ENCODE results near the gene SMARCA4. TPM values are rescaled to one million over a fixed set of nuclear protein-coding genes. Genes with fewer than 3 reads are reported as not detected.

The SMARCA4 gene
- total and polyA plus RNA-seq, 12 donors: 46.3 to 124 (median 64.9) TPM

DNA sequence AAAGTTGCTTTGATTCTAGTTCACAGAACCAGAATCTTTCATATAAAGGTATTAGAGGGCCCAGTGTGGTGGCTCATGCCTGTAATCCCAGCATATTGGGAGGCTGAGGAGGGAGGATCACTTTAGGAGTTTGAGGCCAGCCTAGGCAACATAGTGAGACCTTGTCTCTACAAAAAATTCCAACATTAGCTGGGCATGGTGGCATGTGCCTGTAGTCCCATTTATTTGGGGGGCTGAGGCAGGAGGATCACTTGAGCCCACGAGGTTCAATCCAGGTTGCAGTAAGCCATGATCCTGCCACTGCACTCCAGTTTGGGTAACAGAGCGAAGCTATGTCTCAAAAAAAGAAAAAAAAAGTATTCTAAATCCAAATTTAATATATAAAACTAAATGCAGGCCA, 137.5 kb downstream of the SMARCA4 start:
- TF ChIP-seq POLR2A (IDR thresholded peaks at IDR 0.05): no peak
- TF ChIP-seq, protein P1, sequence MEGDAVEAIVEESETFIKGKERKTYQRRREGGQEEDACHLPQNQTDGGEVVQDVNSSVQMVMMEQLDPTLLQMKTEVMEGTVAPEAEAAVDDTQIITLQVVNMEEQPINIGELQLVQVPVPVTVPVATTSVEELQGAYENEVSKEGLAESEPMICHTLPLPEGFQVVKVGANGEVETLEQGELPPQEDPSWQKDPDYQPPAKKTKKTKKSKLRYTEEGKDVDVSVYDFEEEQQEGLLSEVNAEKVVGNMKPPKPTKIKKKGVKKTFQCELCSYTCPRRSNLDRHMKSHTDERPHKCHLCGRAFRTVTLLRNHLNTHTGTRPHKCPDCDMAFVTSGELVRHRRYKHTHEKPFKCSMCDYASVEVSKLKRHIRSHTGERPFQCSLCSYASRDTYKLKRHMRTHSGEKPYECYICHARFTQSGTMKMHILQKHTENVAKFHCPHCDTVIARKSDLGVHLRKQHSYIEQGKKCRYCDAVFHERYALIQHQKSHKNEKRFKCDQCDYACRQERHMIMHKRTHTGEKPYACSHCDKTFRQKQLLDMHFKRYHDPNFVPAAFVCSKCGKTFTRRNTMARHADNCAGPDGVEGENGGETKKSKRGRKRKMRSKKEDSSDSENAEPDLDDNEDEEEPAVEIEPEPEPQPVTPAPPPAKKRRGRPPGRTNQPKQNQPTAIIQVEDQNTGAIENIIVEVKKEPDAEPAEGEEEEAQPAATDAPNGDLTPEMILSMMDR (IDR thresholded peaks at IDR 0.05): no peak
- peaks cover 0 to 48% of the 10 kb centered on the region in 2 donors for H3K36me3 ChIP-seq (replicated peaks in 1 of 2)
- no peaks in the 10 kb centered on the region for H3K27me3 ChIP-seq
- DNase-seq: no peak
- H3K4me1 ChIP-seq (replicated peaks in 1 of 2): peaks cover 40 to 47% of the 10 kb centered on the region in 2 donors
- peak overlapping the region in 4 of 5 donors; percentile 1 to 99 (median 16) for H3K27ac ChIP-seq
- H3K9me3 ChIP-seq (replicated peaks in 1 of 3): no peaks in the 10 kb centered on the region
- 94 to 100% (median 96%) methylated on average over 2 of the region's 2 CpGs for WGBS, 4 donors
- intact Hi-C loops (cut with DNase I): no loop called here
- no peak overlapping the region for H3K4me3 ChIP-seq

DNA sequence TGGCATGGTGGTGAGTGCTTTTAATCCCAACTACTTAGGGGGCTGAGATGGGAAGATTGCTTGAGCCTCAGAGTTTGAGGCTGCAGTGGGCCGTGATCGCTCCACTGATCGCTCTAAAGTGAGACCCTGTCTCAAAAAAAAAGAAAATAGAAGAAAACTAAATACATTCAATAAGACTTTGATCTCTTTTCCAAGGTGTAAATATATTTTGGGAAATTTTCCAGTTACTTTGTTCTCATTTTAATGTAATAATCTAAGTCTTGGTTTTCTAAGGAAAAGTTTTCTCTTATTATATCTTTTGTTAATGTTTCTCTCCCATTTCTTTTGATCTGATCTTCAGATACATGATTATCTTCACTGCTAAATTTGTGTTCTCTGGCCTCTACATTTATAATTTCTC, 138.0 kb downstream of the SMARCA4 start:
- no peak for TF ChIP-seq POLR2A (IDR thresholded peaks at IDR 0.05)
- TF ChIP-seq, protein P1 (IDR thresholded peaks at IDR 0.05): no peak
- 80 to 97% (median 88%) methylated on average over 3 of the region's 3 CpGs for WGBS, 4 donors

DNA sequence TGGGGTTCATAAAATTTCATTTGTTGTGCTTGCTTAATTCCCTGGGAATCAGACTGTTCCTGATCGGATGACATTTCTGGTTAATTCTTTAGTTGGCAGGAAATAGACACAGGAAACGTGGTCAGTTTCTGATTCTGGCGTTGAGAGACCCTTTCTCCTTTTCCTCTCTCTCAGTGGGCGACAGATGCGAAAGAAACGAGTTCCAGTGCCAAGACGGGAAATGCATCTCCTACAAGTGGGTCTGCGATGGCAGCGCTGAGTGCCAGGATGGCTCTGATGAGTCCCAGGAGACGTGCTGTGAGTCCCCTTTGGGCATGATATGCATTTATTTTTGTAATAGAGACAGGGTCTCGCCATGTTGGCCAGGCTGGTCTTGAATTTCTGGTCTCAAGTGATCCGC, 139.2 kb downstream of the SMARCA4 start:
- WGBS, 4 donors: 70 to 79% (median 72%) methylated on average over 10 to 12 of the region's 12 CpGs
- H3K36me3 ChIP-seq (replicated peaks in 1 of 2): peaks cover 0 to 57% of the 10 kb centered on the region in 2 donors
- H3K9me3 ChIP-seq (replicated peaks in 1 of 3): no peaks in the 10 kb centered on the region
- H3K4me3 ChIP-seq: no peak overlapping the region
- peak overlapping the region in 3 of 5 donors; percentile 26 to 58 (median 45) for H3K27ac ChIP-seq
- peaks cover 27 to 29% of the 10 kb centered on the region in 2 donors for H3K4me1 ChIP-seq (replicated peaks in 1 of 2)
- no peak for TF ChIP-seq POLR2A (IDR thresholded peaks at IDR 0.05)
- TF ChIP-seq, protein P1 (IDR thresholded peaks at IDR 0.05): no peak
- intact Hi-C loops (cut with DNase I): loop anchor here in 1 of 2 donors (10.0 kb wide), 1 partner anchor 65 kb away; no protein-coding TSS in a partner anchor
- DNase-seq: no peak
- no peaks in the 10 kb centered on the region for H3K27me3 ChIP-seq

More for the DNA sequence above, 138.0 kb downstream of the SMARCA4 start:
- intact Hi-C loops (cut with DNase I): no loop called here
- H3K27me3 ChIP-seq: no peaks in the 10 kb centered on the region
- no peak for DNase-seq
- peaks cover 0 to 53% of the 10 kb centered on the region in 2 donors for H3K36me3 ChIP-seq (replicated peaks in 1 of 2)
- no peak overlapping the region for H3K4me3 ChIP-seq
- H3K27ac ChIP-seq: peak overlapping the region in 1 of 5 donors; percentile 26
- H3K9me3 ChIP-seq (replicated peaks in 1 of 3): no peaks in the 10 kb centered on the region
- peaks cover 35 to 41% of the 10 kb centered on the region in 2 donors for H3K4me1 ChIP-seq (replicated peaks in 1 of 2)

DNA sequence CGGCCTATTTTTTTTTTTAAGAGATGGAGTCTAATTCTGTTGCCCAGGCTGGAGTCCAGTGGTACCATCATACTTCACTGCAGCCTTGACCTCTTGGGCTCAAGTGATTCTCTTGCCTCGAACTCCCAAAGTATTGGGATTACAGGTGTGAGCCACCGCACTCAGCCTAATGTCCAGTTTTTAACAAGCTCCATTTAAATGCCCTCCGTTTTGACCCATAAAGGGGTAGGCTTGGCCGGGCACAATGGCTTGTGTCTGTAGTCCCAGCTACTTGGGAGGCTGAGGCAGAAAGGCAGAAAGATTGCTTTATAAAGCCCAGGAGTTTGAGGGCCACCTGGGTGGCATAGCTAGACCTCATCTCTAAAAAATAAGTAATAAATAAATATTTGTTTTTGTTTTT, 140.2 kb downstream of the SMARCA4 start:
- Histone ChIP-seq H3K27ac (no peak overlapping the region), H3K27me3 (no peaks in the 10 kb centered on the region), H3K36me3 (replicated peaks in 1 of 2) (peaks cover 0 to 67% of the 10 kb centered on the region in 2 donors), H3K4me3 (no peak overlapping the region), H3K9me3 (replicated peaks in 1 of 3) (no peaks in the 10 kb centered on the region), H3K4me1 (replicated peaks in 1 of 2) (peaks cover 17 to 19% of the 10 kb centered on the region in 2 donors)
- intact Hi-C loops (cut with DNase I): loop anchor here in 1 of 2 donors (10.0 kb wide), 1 partner anchor 66 kb away; no protein-coding TSS in a partner anchor
- no peak for DNase-seq
- TF ChIP-seq POLR2A (IDR thresholded peaks at IDR 0.05): no peak
- TF ChIP-seq, protein P1 (IDR thresholded peaks at IDR 0.05): no peak
- WGBS, 4 donors: 63 to 78% (median 69%) methylated on average over 5 of the region's 5 CpGs
